ENCODE measurements around the gene CES4A. TPM values are rescaled to one million over a fixed set of nuclear protein-coding genes. Genes with fewer than 3 reads are reported as not detected.

Gene CES4A
- total and polyA plus RNA-seq, 2 of the 13 experiments (the other 11 are each of a cell fraction or from before 2014, with no cell fraction given), result 0.09 to 0.17 TPM

GRCh38 chr16:66961065-66961744 lies 27.2 kb upstream of the CES4A start, which contains the start of gene CES3 (continued):
- TF ChIP-seq AGO2 (optimal IDR thresholded peaks at IDR 0.05; ENCODE audit: low read depth, low read length), result no peak
- TF ChIP-seq ZNF850 (CRISPR knock-in tag; conservative IDR thresholded peaks at IDR 0.05), result no peak
- TF ChIP-seq ZNF841 (CRISPR knock-in tag; IDR thresholded peaks at IDR 0.05; ENCODE audit: borderline replicate concordance), result no peak
- no peak for TF ChIP-seq SNAI1 (CRISPR knock-in tag; IDR thresholded peaks at IDR 0.05; ENCODE audit: borderline replicate concordance)
- peak; percentile 83 for TF ChIP-seq ZNF687 (CRISPR knock-in tag; IDR thresholded peaks at IDR 0.05)
- no peak for TF ChIP-seq NR1H2 (CRISPR knock-in tag; IDR thresholded peaks at IDR 0.05; ENCODE audit: borderline replicate concordance, low read depth)
- TF ChIP-seq ZBTB21 (CRISPR knock-in tag; IDR thresholded peaks at IDR 0.05), result no peak
- TF ChIP-seq GATA4 (IDR thresholded peaks at IDR 0.05; ENCODE audit: borderline replicate concordance, low read depth), result no peak
- TF ChIP-seq JDP2 (CRISPR knock-in tag; IDR thresholded peaks at IDR 0.05; ENCODE audit: borderline replicate concordance), result no peak
- no peak for TF ChIP-seq TBX2 (CRISPR knock-in tag; IDR thresholded peaks at IDR 0.05; ENCODE audit: borderline replicate concordance)
- 0 out of 2 replicates have a peak, but pooled peaks have one; percentile 83 for TF ChIP-seq PAX8 (CRISPR knock-in tag; IDR thresholded peaks at IDR 0.05; ENCODE audit: borderline replicate concordance)
- TF ChIP-seq FOXO1 (CRISPR knock-in tag; IDR thresholded peaks at IDR 0.05), result no peak
- no peak for TF ChIP-seq ZNF577 (CRISPR knock-in tag; IDR thresholded peaks at IDR 0.05; ENCODE audit: borderline replicate concordance, low read depth)
- TF ChIP-seq NFKB2 (CRISPR knock-in tag; IDR thresholded peaks at IDR 0.05; ENCODE audit: borderline replicate concordance), result no peak; the same call in 1 of the 2 replicates
- no peak for TF ChIP-seq HNRNPK (IDR thresholded peaks at IDR 0.05; ENCODE audit: low read depth, low read length, poor library complexity, severe bottlenecking)
- TF ChIP-seq ZNF263 (CRISPR knock-in tag; IDR thresholded peaks at IDR 0.05), result no peak; the same call in 1 of the 2 replicates
- TF ChIP-seq HIVEP1 (CRISPR knock-in tag; IDR thresholded peaks at IDR 0.05), result no peak
- TF ChIP-seq MTERF4 (CRISPR knock-in tag; IDR thresholded peaks at IDR 0.05), result no peak
- no peak; the same call in 1 of the 2 replicates for TF ChIP-seq KDM5A (IDR thresholded peaks at IDR 0.05; ENCODE audit: borderline replicate concordance, low read length)
- TF ChIP-seq ZNF652 (CRISPR knock-in tag; IDR thresholded peaks at IDR 0.05; ENCODE audit: borderline replicate concordance, low read depth), result no peak
- no peak for TF ChIP-seq TRIM24 (CRISPR knock-in tag; IDR thresholded peaks at IDR 0.05)
- peak; percentile 89 for TF ChIP-seq ZFX (CRISPR knock-in tag; IDR thresholded peaks at IDR 0.05; ENCODE audit: low read depth)
- TF ChIP-seq USF2 (IDR thresholded peaks at IDR 0.05; ENCODE audit: low read depth, low read length), result no peak
- no peak for TF ChIP-seq USF2 (CRISPR knock-in tag; IDR thresholded peaks at IDR 0.05; ENCODE audit: borderline replicate concordance)
